Mucosa of rectum (tissue), 2 donors: ENCODE measurements around the gene SORCS2.

Experiments used
- H3K27ac ChIP-seq, 2 donors: one replicate each; pipeline ENCODE4 v1.7.0; 2013; ENCODE audit warnings: inconsistent platforms in 2 of 2, low read depth in 2 of 2, low read length in 2 of 2
- H3K27me3 ChIP-seq, 2 donors: one replicate each; pipeline ENCODE4 v1.7.0; 2013; ENCODE audit warnings: low read length in 2 of 2; ENCODE audit not compliant: control insufficient read depth in 2 of 2, insufficient read depth in 2 of 2
- H3K36me3 ChIP-seq, 2 donors: one replicate each; pipeline ENCODE4 v1.7.0; 2013; ENCODE audit warnings: low read length in 2 of 2; ENCODE audit not compliant: control insufficient read depth in 2 of 2, insufficient read depth in 2 of 2
- H3K4me1 ChIP-seq, 2 donors: one replicate each; pipeline ENCODE4 v1.7.0; 2013; ENCODE audit warnings: low read length in 2 of 2, mild to moderate bottlenecking in 1 of 2; ENCODE audit not compliant: control insufficient read depth in 2 of 2, insufficient read depth in 2 of 2
- H3K4me3 ChIP-seq, 2 donors: one replicate each; pipeline ENCODE4 v1.7.0; 2013; ENCODE audit warnings: low read length in 2 of 2
- H3K9ac ChIP-seq, 2 donors: one replicate each; pipeline ENCODE4 v1.7.0; 2013; ENCODE audit warnings: low read length in 2 of 2, low read depth in 1 of 2, mild to moderate bottlenecking in 1 of 2
- H3K9me3 ChIP-seq, 2 donors: one replicate each; pipeline ENCODE4 v1.7.0; 2013; ENCODE audit warnings: low read length in 2 of 2; ENCODE audit not compliant: control insufficient read depth in 2 of 2
- donor health status: healthy.
- donor health status: Normal muscosa, but diverticular disease.

The SORCS2 gene

DNA sequence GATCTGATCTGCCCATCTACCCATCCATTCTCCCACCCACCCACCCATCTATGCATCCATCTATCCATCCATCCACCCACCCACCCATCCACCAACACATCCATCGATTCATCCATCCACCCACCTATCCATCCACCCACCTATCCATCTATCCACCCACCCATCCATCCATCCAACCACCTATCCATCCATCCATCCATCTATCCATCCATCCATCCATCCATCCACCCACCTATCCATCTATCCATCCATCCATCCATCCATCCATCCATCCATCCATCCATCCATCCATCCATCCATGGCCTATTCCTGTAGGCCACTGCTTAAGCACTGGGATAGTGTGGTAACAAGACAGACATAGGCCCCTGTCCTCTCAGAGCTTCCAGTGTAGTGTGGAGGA lies 69.8 kb downstream of the SORCS2 start:
- Histone ChIP-seq H3K9me3 (no peaks in the 10 kb centered on the region), H3K4me1 (no peaks in the 10 kb centered on the region), H3K27me3 (no peaks in the 10 kb centered on the region), H3K27ac (no peak overlapping the region), H3K36me3 (no peaks in the 10 kb centered on the region), H3K4me3 (no peak overlapping the region), H3K9ac (no peak overlapping the region)

DNA sequence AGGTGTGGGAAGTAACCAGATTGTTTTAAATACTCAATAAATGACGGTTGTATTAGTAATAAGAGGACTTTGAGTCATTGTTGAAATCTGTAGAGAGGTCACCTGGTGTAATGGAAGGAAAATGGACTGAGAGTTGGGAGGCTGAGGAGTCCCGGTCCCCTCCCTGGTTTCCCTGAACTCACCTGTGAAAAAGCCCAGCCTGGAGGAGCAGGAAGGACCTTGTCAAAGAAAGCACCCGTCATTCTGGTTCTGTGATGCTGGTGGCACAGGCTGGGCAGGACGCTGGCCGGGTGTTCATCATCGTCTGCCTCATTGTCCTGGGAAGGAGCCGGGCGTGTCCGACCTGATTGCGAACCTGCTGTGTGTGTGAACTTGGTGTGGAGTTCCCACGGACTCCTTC lies 70.8 kb downstream of the SORCS2 start:
- Histone ChIP-seq H3K9me3 (no peaks in the 10 kb centered on the region), H3K4me1 (no peaks in the 10 kb centered on the region), H3K4me3 (no peak overlapping the region), H3K27ac (no peak overlapping the region), H3K27me3 (no peaks in the 10 kb centered on the region), H3K36me3 (no peaks in the 10 kb centered on the region), H3K9ac (no peak overlapping the region)

DNA sequence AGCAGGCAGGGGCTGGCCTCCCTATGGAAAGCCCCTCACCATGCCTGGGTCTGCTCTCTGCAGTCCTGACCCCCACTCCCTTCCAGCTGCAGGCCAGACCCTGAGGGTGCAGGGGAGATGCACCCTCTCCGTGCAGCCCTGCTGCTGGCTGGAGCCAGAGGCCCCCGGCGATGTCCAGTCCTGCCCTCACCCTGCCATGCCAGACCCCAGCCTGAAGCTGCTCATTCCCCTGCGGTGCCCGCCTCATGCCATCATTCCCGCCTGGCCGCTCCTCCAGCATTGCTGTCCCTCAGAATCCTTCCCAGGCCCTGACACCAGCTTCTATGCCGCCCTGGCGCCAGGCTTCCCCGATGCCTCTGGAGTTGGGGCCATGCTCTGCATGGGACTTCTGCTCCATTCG lies 72.4 kb downstream of the SORCS2 start:
- H3K36me3 ChIP-seq, result no peaks in the 10 kb centered on the region
- no peak overlapping the region for H3K4me3 ChIP-seq
- H3K9me3 ChIP-seq, result no peaks in the 10 kb centered on the region
- no peaks in the 10 kb centered on the region for H3K4me1 ChIP-seq
- no peaks in the 10 kb centered on the region for H3K27me3 ChIP-seq
- no peak overlapping the region for H3K27ac ChIP-seq
- H3K9ac ChIP-seq, result no peak overlapping the region

DNA sequence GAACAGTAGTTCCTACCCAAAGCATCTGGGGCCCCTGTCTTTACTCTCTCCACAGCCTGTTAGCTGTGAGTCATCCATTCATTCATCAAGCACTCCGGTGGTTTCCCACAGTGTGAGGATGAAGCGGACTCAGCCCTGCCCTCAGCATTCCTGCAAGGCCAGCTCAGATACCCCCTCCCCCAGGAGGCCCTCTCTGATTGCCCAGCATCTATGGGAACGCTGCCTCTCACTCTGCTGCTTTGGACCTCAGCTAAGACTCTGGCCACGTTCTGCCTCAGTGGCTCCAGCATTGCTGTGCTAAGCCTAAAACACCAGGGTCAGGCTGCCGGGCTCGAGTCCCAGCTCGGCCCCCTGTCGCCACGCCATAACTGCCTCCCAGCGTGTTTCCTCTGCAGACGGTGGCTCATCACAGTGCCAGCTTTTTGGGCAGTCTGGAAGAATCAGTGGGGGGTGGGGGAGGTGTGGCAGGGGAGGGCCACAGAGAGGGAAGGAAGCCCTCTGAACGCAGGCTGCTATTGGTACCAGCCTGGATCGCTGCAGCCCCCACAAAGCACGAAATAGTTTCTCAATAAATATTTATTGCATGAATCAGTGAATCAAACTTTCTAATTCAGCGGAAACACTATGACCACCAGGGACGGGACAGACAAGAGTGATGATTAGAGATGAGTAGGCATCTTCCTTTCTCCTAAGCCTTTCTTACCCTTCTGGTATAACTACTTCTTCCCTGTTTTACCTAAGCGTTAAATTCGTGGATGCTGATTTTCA lies 74.4 kb downstream of the SORCS2 start:
- Histone ChIP-seq H3K9ac (no peak overlapping the region), H3K4me3 (no peak overlapping the region), H3K36me3 (no peaks in the 10 kb centered on the region), H3K4me1 (no peaks in the 10 kb centered on the region), H3K27me3 (no peaks in the 10 kb centered on the region), H3K27ac (no peak overlapping the region), H3K9me3 (no peaks in the 10 kb centered on the region)

DNA sequence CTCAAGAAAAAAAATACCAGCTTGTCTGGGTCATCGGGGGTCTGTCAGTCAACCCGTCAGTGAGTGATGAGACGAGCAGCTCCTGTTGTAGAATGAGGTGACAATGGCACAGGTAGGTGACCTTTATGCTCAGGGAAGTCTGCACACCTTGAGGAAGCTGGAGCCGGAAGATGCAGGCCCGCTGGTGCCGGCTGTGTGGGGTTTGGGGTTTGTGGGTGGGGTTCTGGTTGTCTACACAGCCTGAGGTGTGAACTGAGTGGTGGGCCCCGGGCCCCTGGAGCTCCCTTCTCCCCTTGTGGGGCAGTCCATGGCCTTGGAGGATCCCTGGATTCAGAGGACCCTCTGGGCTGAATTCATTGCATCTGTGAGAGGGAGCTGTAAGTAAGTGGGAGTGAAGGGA lies 75.5 kb downstream of the SORCS2 start:
- H3K9me3 ChIP-seq, result no peaks in the 10 kb centered on the region
- no peaks in the 10 kb centered on the region for H3K4me1 ChIP-seq
- H3K36me3 ChIP-seq, result no peaks in the 10 kb centered on the region
- H3K27me3 ChIP-seq, result no peaks in the 10 kb centered on the region
- H3K4me3 ChIP-seq, result no peak overlapping the region
- H3K27ac ChIP-seq, result no peak overlapping the region
- H3K9ac ChIP-seq, result no peak overlapping the region

DNA sequence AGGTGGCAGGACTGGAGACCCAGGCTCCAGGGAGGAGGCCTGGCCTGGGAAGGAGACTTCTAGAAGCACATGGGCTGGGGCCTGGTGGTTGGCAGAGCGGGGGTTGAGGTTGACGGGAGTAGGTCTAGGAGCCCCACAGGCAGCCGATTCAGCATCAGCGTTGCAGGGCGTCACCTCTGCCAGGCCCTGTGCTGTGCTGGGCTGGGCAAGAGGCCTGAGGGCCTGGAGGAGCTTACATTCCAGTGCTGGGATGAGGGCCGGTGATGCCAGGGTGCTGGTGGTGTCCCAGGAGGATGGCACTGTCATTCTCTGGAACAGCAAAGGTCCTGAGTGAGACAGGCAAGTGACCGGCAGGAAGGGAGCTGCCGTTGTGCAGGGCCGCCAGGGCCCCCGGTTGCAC lies 76.6 kb downstream of the SORCS2 start:
- no peak overlapping the region for H3K9ac ChIP-seq
- no peak overlapping the region for H3K4me3 ChIP-seq
- no peaks in the 10 kb centered on the region for H3K9me3 ChIP-seq
- no peaks in the 10 kb centered on the region for H3K27me3 ChIP-seq
- no peak overlapping the region for H3K27ac ChIP-seq
- H3K36me3 ChIP-seq, result no peaks in the 10 kb centered on the region
- H3K4me1 ChIP-seq, result no peaks in the 10 kb centered on the region

DNA sequence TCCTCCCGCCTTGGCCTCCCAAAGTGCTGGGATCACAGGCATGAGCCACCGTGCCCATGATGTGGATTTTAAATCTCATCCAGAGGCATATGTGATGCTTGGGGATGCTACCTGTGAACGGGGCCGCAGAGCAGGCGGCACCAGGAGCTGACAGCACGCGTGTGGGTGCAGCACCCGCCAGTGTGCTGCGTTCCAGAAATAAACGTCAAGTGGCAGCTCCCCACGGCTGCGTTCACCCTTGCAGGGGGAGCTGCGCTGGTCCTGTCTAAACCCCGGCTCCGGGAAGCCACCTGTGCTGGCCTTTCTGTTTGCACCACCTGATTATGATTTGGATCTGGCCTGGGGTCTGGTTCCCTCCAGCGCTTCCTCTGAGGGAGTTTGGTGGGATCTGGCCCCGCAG lies 77.8 kb downstream of the SORCS2 start:
- Histone ChIP-seq H3K4me3 (no peak overlapping the region), H3K27ac (no peak overlapping the region)

DNA sequence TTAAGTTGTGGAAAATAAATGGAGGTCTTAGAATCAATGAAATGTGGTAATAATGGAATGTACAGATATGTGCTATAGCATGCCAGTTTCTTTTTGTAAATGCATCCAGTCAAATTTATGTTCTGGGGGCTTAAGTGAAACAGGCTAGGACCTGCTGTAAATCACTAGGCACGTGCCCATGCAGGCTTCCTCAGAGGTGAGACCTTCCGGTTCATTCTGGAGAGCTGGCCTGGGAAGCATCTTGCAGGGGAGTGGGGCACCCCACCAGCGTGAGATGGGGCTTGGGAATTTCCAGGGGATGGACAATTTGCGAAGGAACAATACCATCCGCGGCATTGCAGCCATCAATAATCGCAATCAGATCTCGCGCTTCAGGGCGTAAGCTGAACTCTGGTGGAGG lies 80.1 kb downstream of the SORCS2 start:
- no peaks in the 10 kb centered on the region for H3K9me3 ChIP-seq
- no peaks in the 10 kb centered on the region for H3K36me3 ChIP-seq
- H3K4me3 ChIP-seq, result no peak overlapping the region
- H3K27ac ChIP-seq, result no peak overlapping the region
- H3K27me3 ChIP-seq, result no peaks in the 10 kb centered on the region
- no peaks in the 10 kb centered on the region for H3K4me1 ChIP-seq
- no peak overlapping the region for H3K9ac ChIP-seq

More for the DNA sequence above, 77.8 kb downstream of the SORCS2 start:
- H3K27me3 ChIP-seq, result no peaks in the 10 kb centered on the region
- no peaks in the 10 kb centered on the region for H3K36me3 ChIP-seq
- H3K4me1 ChIP-seq, result no peaks in the 10 kb centered on the region
- H3K9me3 ChIP-seq, result no peaks in the 10 kb centered on the region
- H3K9ac ChIP-seq, result no peak overlapping the region

DNA sequence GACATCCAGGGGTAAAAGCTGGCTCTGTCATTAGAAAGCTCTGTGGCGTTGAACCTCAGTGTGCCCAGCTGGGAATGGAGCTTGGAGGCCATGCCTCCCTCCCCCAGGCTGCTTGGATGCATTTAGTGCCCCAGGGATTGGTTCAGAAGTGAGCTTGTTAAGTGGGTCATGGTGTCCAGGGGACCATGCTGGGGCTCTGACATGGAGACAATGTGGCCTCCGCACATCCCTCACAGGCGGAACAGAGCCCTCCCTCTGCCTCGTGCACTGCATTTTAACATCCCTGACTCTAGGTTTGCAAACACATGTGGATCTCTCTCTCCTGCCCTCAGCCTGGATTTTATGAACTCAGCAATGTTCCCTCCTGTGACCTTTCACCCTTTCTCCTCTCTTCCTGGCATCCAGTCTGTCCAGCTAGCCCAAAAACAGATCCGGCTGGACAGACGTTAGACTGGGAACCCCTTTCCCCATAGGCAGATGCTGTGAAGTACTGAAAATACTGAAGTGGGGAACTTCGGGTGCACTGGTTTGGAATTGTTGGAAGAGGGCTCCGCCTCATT lies 81.5 kb downstream of the SORCS2 start:
- Histone ChIP-seq H3K36me3 (no peaks in the 10 kb centered on the region), H3K9ac (no peak overlapping the region), H3K4me1 (no peaks in the 10 kb centered on the region), H3K27ac (no peak overlapping the region), H3K4me3 (no peak overlapping the region), H3K27me3 (no peaks in the 10 kb centered on the region), H3K9me3 (no peaks in the 10 kb centered on the region)

DNA sequence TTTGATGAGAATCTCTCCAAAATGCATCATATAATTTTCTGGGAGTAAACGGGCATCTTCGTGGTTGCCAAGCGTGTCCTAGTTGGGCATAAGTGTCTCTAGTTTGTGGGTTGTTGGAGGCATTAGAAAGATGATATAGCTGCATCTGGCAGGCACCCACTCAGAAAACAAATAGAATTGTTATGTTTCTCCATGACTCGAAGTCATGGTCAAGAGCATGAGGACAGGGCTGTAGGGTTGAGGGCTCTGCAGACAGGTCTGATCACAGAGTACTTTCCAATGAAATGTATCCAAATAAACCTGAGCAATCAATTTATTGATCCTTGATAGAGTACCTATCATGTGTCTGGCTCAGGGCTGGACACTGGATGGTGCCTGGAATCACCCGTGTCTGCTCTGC lies 82.7 kb downstream of the SORCS2 start:
- Histone ChIP-seq H3K36me3 (no peaks in the 10 kb centered on the region), H3K4me3 (no peak overlapping the region), H3K4me1 (no peaks in the 10 kb centered on the region), H3K9me3 (no peaks in the 10 kb centered on the region), H3K27ac (no peak overlapping the region), H3K27me3 (no peaks in the 10 kb centered on the region), H3K9ac (no peak overlapping the region)
